GM06990 (cell line): Measurements from ENCODE around the gene SATB1.

Source experiments
- DNase-seq: peaks from one replicate; pipeline ENCODE4 v3.0.0-alpha.2; 2011; ENCODE audit not compliant: insufficient read length; ENCODE audit errors: extremely low read depth
- H3K27me3 ChIP-seq: replicated peaks from 2 replicates; pipeline ENCODE4 v1.6.0; 2011; ENCODE audit warnings: low read length; ENCODE audit not compliant: control insufficient read depth, insufficient read depth
- H3K36me3 ChIP-seq: 2 replicates; pipeline ENCODE4 v1.5.1; 2011; ENCODE audit warnings: low read length; ENCODE audit not compliant: control insufficient read depth, insufficient read depth
- H3K4me3 ChIP-seq: replicated peaks from 2 replicates; pipeline ENCODE4 v1.5.1; 2011; ENCODE audit warnings: low read depth, mild to moderate bottlenecking, control low read depth, low read length
- CTCF ChIP-seq: IDR thresholded peaks from 2 replicates; pipeline ENCODE4 v1.5.1; 2011; ENCODE audit warnings: low read length, control low read depth, mild to moderate bottlenecking, inconsistent platforms; ENCODE audit not compliant: insufficient read depth, poor library complexity, severe bottlenecking

The SATB1 gene

GRCh38 chr3:18394384-18394995 is 30.6 kb downstream of the SATB1 start:
- DNase-seq, result no peak
- no peak for TF ChIP-seq CTCF
- H3K36me3 ChIP-seq, result no peaks in the 10 kb centered on the region
- H3K4me3 ChIP-seq, result no peak overlapping the region
- H3K27me3 ChIP-seq, result no peaks in the 10 kb centered on the region; the same call in 1 of the 2 replicates

GRCh38 chr3:18393906-18394305 is 31.2 kb downstream of the SATB1 start:
- no peak for DNase-seq

GRCh38 chr3:18390024-18390660 is 35.0 kb downstream of the SATB1 start:
- H3K36me3 ChIP-seq, result no peaks in the 10 kb centered on the region
- no peak for DNase-seq
- H3K27me3 ChIP-seq, result no peaks in the 10 kb centered on the region; the same call in 1 of the 2 replicates
- H3K4me3 ChIP-seq, result no peak overlapping the region
- TF ChIP-seq CTCF, result no peak

More at GRCh38 chr3:18393906-18394305, 31.2 kb downstream of the SATB1 start:
- Histone ChIP-seq H3K27me3 (no peaks in the 10 kb centered on the region; the same call in 1 of the 2 replicates), H3K4me3 (no peak overlapping the region), H3K36me3 (no peaks in the 10 kb centered on the region)
- no peak for TF ChIP-seq CTCF

- H3K27me3 ChIP-seq, result no peaks in the 10 kb centered on the region
- no peak overlapping the region for H3K4me3 ChIP-seq
- H3K36me3 ChIP-seq, result no peaks in the 10 kb centered on the region
- no peak for DNase-seq
- TF ChIP-seq CTCF, result peak; percentile 56
Measured at GRCh38 chr3:18389108-18389733, 35.9 kb downstream of the SATB1 start.

- no peak overlapping the region for H3K4me3 ChIP-seq
- TF ChIP-seq CTCF, result no peak
- no peak for DNase-seq
- no peaks in the 10 kb centered on the region for H3K27me3 ChIP-seq
- no peaks in the 10 kb centered on the region for H3K36me3 ChIP-seq
Measured at GRCh38 chr3:18386274-18386890, 38.8 kb downstream of the SATB1 start.
